Astrocyte of the hippocampus (primary cell): ENCODE results near the gene ZNF444.
"Not testable (repeated sequence)": the region's sequence is repeated elsewhere in the genome, so short reads cannot be mapped to it uniquely, and the experiment has no call there.

Source experiments
- DNase-seq: peaks from one replicate; pipeline ENCODE4 v3.0.0; 2011; ENCODE audit warnings: low read depth, low spot score

Gene ZNF444

GRCh38 chr19:56176310-56176709, 35.2 kb downstream of the ZNF444 start:
- not testable (repeated sequence) for DNase-seq

- DNase-seq, result no peak
Observed at GRCh38 chr19:56176881-56177280, 35.8 kb downstream of the ZNF444 start.

GRCh38 chr19:56177564-56178243, 36.6 kb downstream of the ZNF444 start:
- no peak for DNase-seq

DNA sequence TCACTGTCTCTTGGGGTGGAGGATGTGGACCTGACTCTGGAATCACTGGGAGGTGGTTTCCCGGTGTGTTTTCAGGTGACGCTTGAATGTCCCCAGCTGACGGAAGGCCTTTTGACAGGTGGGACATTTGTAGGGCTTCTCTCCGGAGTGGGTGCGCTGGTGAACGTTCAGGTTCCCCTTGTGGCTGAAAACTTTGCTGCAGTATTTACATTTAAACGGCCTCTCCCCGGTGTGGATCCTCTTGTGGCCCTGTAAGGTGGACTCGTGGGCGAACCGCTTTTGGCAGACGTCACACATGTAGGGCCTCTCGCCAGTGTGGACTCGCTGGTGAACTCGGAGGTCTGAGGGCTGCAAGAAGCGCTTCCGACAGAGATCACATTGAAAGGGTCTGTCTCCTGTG, 48.7 kb downstream of the ZNF444 start:
- DNase-seq, result no peak

- no peak for DNase-seq
Observed at GRCh38 chr19:56191115-56191514, 50.0 kb downstream of the ZNF444 start.

GRCh38 chr19:56191711-56192110, 50.6 kb downstream of the ZNF444 start:
- DNase-seq, result no peak

- no peak for DNase-seq
Observed at GRCh38 chr19:56193981-56194640, 53.0 kb downstream of the ZNF444 start.

DNA sequence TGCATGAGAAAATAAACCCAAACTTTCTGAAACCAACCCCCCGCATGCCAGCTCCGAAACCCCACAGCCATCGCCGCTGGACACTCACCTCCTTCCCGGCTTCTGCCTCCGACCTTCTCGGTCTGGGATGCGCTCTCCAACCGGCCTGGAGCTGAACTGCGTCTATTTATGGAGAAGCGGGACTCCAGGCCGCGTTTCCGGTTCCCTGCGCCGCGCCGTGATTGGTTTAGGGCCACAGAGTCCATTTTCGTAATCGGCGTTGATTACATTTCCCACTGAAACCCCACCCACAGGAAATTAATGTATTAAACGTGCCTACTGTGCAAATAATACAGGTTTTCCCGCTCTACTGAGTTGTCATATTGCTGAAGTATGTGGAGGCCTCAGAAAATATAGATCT, 56.6 kb downstream of the ZNF444 start, which contains the start of gene ZSCAN5B:
ZSCAN5B (minus strand) TSS at position 138 of the 400 bp plus-strand sequence. CDS start 4,731 bp downstream, outside the sequence.
- not testable (repeated sequence) for DNase-seq

DNA sequence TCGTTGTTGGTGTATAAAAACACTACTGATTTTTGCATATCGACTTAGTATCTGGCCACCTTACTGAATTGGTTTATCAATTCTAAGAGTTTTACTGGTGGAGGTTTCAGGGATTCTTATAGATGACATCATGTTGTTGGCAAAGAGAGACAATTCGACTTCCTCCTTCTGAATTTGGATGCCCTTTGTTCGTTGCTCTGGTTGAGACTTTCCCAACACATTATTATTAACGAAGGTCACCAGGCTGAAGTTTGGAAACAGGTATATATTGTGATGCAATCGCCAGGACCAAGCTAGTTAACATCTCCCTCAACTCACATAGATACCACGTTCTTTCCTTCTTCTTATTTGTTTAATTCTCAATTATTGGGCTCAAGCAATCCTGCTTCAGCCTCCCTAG, 58.6 kb downstream of the ZNF444 start:
- DNase-seq, result no peak

- no peak for DNase-seq
Observed at GRCh38 chr19:56201973-56202372, 60.9 kb downstream of the ZNF444 start, which contains the start of gene ZSCAN5C. ZSCAN5C (plus strand) TSS chr19:56202273; CDS start chr19:56205914, 3,641 bp downstream.

GRCh38 chr19:56207581-56207980, 66.5 kb downstream of the ZNF444 start:
- not testable (repeated sequence) for DNase-seq

DNA sequence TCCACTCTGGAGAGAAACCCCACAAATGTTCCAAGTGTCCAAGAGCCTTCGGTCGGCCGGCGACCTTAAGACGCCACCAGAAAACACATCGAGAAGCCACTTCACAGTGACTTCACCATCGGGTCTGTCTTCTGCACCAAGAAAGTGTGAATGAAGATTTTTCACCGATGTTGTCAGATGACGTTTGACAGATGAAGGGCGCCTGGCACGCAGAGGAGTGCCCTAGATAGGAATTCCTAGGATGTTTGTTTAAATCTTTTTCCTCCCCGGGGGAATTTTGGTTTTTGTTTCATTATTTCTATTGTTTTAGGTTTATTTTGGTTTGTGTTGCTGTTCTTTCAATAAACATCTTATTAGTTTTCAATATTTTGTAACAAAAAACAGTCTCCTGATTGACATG, 68.0 kb downstream of the ZNF444 start:
- DNase-seq, result no peak

DNA sequence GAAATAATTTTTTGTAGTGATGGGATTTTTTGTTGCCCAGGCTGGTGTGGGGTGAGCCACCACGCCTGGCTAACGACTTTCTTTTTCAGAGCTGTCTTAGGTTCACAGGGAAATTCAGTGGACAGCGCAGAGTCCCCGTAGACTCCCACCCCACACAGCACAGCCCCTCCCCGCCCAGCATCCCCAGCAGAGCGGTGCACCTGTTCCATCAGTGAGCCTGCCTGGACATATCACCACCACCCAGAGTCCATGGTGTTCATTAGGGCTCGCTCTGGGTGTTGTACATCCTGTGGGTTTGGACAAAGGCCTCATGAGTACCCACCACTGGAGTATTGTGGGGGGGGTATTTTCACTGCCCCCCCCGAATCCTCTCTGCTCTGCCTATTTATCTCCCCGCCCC, 68.9 kb downstream of the ZNF444 start:
- not testable (repeated sequence) for DNase-seq
